Measurements from ENCODE around the gene PTHLH.

Gene PTHLH

DNA sequence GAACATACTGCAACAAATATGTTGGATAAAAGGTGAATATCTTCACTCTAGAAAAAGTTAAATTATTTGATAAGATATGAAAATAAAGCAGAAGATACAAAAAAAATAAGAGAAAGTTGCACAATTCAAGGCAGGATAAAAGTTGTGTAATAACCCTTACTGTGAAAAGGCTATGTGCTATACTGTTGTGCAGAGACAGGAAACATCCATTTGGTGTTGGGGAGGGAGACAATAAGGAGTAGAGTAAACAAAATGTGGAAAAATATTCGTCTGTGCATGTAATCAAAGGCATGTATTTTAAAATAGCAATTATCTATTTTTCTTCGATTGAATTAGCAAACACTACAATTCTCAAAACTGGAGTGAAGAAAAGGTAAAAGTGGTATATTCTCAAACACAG lies 34.8 kb downstream of the PTHLH start:
- no peak for DNase-seq (ENCODE audit: low read depth)

DNA sequence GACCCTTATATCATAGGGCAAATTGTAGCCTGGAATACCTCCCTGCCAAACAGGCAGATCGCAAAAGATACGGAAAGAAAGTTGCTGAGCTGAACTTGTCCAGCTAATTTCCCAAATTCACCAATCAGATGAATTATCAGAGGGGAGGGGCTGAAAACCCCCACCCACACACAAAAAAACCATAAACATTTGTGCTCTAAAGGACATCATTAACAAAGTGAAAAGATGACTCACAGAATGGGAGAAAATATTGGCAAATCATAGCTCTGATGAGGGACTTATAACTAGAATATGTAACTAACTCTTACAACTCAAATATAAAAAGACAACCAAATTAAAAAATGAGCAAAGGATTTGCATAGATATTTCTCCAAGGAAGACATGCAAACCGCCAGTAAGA lies 36.3 kb downstream of the PTHLH start:
- no peak for DNase-seq (ENCODE audit: low read depth)

DNA sequence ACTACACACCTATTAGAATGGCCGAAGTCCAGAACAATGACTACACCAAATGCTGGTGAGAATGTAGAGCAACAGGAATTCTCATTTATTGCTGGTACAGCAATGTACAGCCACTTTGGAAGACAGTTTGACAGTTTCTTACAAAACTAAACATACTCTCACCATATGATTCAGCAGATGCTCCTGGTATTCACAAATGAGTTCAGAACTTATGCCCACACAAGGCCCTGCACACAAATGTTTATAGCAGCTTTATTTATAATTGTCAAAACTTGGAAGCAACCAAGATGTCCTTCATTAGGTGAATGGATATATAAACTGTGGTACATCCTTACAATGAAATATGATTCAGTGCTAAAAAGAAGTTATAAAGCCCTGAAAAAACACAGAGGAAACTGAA lies 38.3 kb downstream of the PTHLH start:
- no peak for DNase-seq (ENCODE audit: low read depth)

DNA sequence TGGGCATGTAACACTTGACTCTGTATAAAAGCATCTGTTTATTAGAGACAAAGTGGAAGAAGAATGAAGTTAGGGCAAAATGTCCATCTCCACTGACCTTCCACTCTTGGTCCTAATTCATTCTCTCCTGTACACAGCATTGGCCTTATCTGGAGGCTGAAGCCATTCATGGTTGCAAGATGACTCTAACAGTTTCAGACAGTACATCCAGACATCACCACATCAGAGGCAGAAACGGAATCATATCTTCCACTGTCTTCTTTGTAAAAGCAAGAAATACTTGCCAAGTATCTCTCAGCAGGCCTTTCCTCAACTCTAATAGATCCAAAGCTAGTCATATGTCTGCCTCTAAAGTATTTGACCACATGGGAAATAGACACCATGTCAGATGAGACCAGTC lies 41.1 kb downstream of the PTHLH start:
- no peak for DNase-seq (ENCODE audit: low read depth)

DNA sequence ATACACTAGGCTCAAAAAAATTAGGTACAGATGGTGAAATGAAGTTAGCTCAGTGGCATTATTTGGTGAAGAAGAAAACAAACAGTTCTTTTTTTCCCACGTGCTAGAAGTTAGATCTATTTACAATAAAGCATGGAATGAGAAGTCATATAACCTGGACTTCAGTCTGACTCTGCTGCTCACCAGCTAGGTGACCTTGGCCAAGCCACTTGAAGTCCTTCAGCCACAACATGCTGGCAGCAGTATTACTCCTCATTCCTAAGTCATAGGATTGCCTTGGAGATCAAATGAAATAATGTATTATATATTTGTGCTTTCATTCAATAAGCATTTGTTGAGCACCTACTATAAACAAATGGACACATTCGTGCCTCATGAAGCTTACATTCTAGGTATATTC lies 45.2 kb downstream of the PTHLH start:
- DNase-seq (ENCODE audit: low read depth): no peak

DNA sequence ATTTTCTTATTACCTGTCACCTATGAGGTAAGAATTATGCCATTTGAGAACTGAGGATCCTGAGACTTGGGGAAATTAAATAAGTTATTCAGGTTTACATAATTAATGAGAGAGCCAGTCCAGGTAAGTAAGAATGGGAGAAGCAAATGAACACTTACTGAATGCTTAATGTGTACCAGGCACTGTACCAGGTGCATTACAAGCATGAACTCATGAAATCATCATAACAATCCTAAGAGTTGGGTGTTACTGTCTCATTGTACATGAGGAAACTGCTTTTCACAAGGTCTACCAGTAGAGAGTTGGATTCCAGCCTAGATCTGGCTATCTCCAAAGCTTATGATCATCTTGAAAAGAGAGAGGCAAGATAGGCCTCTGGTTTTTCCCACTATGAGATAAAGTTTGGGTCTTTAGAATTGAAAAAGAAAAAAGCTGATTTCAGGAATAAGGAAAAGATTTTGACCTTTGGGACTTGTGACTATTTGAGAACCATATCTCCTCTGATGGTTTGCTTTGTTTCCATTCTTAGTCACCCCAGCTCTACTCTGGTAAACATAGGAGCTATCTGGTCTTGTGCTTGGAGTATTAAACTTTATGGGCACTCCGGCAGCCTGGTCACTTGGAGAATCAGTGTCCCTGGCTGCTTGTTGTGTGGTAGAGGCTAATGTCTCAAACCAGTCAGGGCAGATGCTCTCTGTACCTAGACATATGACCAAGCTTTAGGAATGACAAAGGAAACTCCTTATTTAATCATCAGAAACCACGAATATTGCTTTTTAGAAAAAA lies 48.0 kb downstream of the PTHLH start:
- DNase-seq (ENCODE audit: low read depth): no peak

DNA sequence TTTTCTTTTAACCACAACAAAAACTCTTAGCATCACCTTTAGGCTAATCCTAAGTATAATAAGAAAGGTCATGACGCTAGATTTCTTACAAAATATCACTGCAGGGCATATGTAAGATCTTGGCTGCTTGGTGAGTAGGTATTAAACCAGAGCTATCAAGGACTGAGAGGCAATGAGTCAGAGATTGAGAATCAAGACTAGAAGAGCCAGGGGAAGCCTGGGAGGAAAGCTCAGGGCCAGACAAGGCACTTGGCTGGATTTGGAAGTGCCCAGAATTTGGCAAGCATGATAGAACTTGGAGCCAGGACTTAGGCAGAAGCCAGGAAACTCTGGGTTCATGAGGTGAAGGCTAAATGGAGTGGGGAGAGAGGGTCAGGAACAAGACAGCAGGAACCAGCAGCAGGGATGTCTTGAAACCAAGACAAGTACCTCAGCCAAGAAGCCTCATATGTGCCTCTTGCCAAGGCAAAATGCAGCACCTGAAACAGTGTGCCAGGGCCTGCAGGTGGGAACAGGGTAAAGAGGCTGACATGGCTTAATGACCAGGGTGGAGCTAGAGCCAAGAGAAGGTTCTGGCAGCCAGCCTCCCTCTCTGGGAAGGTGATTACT lies 49.9 kb downstream of the PTHLH start:
- DNase-seq (ENCODE audit: low read depth): no peak

DNA sequence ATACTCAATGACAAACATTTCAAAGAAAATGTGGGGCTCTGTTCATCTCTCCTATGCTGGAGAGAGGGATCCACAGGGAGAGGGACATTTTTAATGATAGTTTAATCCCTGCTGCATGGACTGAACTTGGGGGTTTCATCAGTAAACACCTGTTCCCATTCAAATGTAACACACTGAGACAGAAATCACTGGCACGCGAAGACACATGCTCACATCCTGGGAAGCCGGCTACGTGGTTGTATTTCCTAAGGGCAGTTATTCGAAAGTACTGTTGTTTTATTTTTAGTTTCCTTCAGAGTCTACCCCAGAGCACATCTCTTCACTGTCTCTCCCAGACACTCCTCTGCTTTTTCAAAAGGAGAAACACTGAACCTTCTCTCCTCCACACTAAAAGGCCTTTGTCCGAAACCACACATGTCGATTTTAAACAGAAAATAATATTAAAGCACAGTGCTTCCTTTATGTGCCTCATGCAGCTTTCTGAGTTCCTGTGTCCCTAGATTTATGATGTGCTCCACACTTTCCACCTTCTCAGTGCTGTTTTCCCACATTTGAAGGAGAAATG lies 52.8 kb downstream of the PTHLH start:
- DNase-seq (ENCODE audit: low read depth): no peak

DNA sequence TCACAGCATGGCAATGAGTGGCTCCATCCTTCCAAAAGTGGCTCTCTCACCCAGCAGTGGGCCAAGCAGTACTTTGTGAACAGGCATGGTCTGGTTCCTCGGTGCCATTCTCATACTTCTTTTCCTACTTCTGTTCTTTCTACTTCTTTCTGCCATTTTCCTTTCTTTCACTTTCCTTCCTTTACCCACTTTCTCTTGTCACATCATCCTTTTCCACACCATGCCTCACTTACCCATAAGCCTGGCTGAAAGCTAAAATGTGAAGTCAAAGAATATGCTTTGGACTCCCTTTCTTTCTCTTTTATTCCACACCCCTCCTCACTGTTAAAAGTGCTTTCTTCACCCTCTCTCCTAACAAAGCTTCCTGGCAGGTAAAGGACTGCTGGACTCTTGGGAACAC lies 57.0 kb downstream of the PTHLH start:
- DNase-seq (ENCODE audit: low read depth): no peak

DNA sequence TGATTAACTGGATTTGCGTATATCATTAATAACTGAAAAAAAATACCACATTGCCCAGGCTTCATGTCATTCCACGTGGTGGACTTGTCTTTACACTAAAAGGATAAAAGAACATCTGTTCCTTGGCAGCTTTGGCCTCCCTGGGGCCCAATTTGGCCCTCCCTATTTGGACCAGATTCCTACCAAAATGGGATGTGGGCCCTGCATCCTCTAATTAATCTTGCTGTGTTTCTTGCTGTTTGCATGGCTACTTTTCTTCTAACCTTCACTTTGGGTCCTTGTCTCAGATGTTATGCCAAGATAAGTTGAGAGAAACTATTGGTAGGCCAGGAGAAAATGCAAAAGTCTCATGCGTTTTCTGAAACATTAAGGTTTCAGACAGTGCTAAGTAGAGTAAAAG lies 57.5 kb downstream of the PTHLH start:
- no peak for DNase-seq (ENCODE audit: low read depth)

DNA sequence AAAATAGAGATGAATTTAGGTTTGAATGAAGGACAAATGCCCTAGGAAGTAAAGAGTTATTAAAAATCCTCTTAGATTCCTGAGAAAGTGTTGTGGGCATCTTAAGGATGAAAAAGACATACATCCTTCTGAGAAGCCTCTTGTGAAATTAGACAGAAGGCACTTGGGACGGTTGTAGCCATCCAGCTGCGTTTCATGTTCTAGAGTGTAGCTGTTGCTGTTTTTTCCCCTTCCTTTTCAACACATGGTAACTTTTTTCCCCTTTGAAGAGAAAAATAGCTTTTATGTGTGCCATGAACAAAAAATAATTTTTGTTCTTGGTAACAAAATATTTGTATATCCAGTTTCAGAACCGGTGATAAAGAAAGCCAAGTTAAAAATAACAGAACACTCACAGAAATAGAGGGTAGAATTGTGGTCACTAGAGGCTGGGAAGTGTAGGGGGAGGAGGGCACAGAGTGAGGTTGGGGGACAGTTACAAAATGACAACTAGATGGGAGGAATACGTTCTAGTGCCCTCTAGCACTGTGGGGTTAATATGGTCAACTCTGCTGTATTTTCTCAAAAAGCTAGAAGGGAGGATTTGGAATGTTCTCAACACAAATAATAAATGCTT lies 58.4 kb downstream of the PTHLH start:
- no peak for DNase-seq (ENCODE audit: low read depth)

DNA sequence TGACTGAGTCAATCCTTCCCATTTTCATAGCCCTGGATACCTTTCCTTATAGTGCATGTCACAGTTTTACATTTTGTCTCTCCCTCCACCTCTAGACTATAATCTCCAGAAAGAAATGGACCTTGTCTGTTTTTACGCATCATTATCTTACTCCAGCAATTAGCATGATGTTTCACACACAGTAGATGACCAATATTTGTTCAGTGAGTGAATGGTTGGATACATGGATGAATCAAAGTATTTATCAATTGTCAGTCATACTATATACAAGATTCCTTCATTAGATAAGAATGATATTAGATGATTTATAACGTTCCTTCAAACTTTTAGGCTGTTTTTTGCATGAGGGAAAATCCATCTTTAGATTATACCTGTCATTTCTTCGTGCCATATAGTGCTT lies 61.1 kb downstream of the PTHLH start:
- no peak for DNase-seq (ENCODE audit: low read depth)
